Pancreas (tissue), 10 donors: ENCODE results near the gene FAHD1. TPM values are rescaled to one million over a fixed set of nuclear protein-coding genes. Genes with fewer than 3 reads are reported as not detected.
"Not testable (repeated sequence)": the region's sequence is repeated elsewhere in the genome, so short reads cannot be mapped to it uniquely, and the experiment has no call there.

Experiments used
- ATAC-seq, 4 donors: fragments of 200-7000 bp; cut with Tn5 transposase; one replicate each; pipeline versions ENCODE4 v1.8.0 to v1.9.1; 2020; ENCODE audit warnings: mild to moderate bottlenecking in 4 of 4, moderate library complexity in 4 of 4
- DNase-seq, 6 donors: peaks; one replicate each; pipeline ENCODE4 v3.0.0-alpha.2; 2020
- FAIRE-seq: peaks from 2 replicates; lab custom pipeline; 2012; peaks lifted over from hg19 to GRCh38; lab: Jason Lieb, UNC
- H3K27ac ChIP-seq, 4 donors: fragments of 200-600 bp; sonication (generic); 1 replicate in 3 of 4; 2 replicates in 1 of 4; pipeline versions ENCODE4 v1.5.0 to v1.8.0; 2020
- H3K27me3 ChIP-seq, 4 donors: fragments of 200-600 bp; one replicate each; pipeline ENCODE4 v1.8.0; 2021
- H3K36me3 ChIP-seq, 3 donors: fragments of 200-600 bp; sonication (generic) in 1 of 3; one replicate each; pipeline versions ENCODE4 v1.5.0 to v1.8.0; 2020 to 2021
- H3K4me1 ChIP-seq, 3 donors: fragments of 200-600 bp; one replicate each; pipeline ENCODE4 v1.8.0; 2021
- H3K4me3 ChIP-seq, 4 donors: fragments of 200-600 bp; sonication (generic) in 2 of 4; one replicate each; pipeline versions ENCODE4 v1.5.0 to v1.8.0; 2020 to 2021
- H3K9me3 ChIP-seq, 4 donors: fragments of 200-600 bp; one replicate each; pipeline ENCODE4 v1.8.0; 2021
- CTCF ChIP-seq, 4 donors: fragments of 200-600 bp; sonication (generic) in 3 of 4; IDR thresholded peaks; one replicate each; pipeline versions ENCODE4 v1.5.0 to v1.8.0; 2021; ENCODE audit warnings: antibody characterized with exemption in 4 of 4
- WGBS, 2 donors: extraction: QIAGEN DNeasy Blood & Tissue Kit; methylation state at CpG; one replicate each; pipeline ENCODE4 v1.1.7; 2013; 5-methylcytosine and 5-hydroxymethylcytosine counted together
- intact Hi-C, 3 donors: fragments of 100-400 bp; cut with DNase I; formaldehyde crosslinking; loops; one replicate each; pipeline versions ENCODE4 v1.11.1 to v1.14.2; 2022
- polyA plus RNA-seq, 2 donors: library from polyadenylated mRNA; stranded (reverse); fragments of 200-250 nt; gene quantifications; one replicate each; pipeline ENCODE4 v1.2.3, GENCODE V29; 2013
- total RNA-seq, 6 donors: library from RNA; stranded (reverse); fragmentation: NEBNext Ultra II Directional in 4 of 6; extraction: Animal tissue kit (Norgen Biotek cat#: 25700) in 4 of 6; gene quantifications; one replicate each; pipeline versions ENCODE4 v1.2.1 to v1.2.4, GENCODE V29; 2021 to 2023
- donor health status: healthy with polysubstance abuse.
- donor health status: DM: no; HTN: no; CAD: no; lungs with moderate emphysema.
- donor health status: DM: no; HTN: no; CAD: no.
- donor health status: control.
- donor health status: control.
- donor health status: Bipolar disorder and iron deficiency.
- donor health status: DM: yes; HTN: yes; CAD: no.
- donor health status: DM: no; HTN: no; CAD: no.
- donor health status: DM: no; HTN: no; CAD: no.
- donor health status: DM: yes; HTN: yes; CAD: no.

Gene FAHD1
- total and polyA plus RNA-seq, 8 donors = 5.1 to 14.4 (median 12.2) TPM

DNA sequence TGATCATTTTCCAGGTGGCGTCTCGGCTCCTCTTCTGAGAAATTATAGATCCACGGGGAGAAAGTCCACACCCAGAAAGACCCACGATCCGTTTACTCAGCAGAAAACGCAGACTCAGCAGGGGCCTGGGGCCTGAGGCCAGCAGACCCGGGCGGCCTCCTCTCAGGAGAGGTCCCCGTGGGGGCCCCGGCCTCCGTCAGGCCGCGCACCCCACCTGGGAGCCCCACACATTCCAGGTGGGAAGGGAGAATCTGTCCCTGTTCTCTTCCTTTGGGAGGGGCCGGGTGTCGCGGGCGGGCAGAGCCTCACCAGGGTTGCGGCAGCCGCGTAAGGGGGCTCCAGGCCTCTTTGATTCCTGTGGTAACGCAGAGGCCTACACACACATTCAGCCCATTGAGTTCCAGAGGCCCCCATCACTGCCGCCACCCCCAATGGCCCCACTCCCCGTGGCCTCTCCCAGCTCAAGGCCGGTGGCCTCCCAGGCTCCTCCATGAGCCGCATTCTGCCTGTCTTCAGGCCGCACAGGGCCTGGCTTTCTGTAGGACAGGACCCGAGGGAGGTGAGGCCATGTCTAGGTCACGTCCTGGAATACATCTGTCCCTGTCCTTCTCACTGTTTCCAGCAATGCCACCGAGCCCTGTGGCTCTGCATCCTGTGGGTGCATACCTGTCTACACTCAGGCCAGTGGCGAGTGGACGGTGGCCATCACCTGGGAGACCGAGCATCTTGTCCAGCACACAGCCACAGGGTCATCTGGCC lies 31.9 kb upstream of the FAHD1 start:
- H3K4me1 ChIP-seq = peaks cover 9 to 17% (median 16%) of the 10 kb centered on the region in 3 donors
- peak overlapping the region; percentile 53 to 78 (median 66) for H3K27ac ChIP-seq
- no peaks in the 10 kb centered on the region for H3K9me3 ChIP-seq
- intact Hi-C loops = no loop called here
- DNase-seq = peak in 1 of 6 donors; percentile 66
- H3K36me3 ChIP-seq = no peaks in the 10 kb centered on the region
- TF ChIP-seq CTCF (IDR thresholded peaks at IDR 0.05) = no peak
- no peak for FAIRE-seq
- H3K4me3 ChIP-seq = peak overlapping the region in 2 of 4 donors; percentile 26 to 45
- WGBS, 2 donors = 58 to 67% methylated on average over 29 to 32 of the region's 32 CpGs
- no peaks in the 10 kb centered on the region for H3K27me3 ChIP-seq
- ATAC-seq = no peak

DNA sequence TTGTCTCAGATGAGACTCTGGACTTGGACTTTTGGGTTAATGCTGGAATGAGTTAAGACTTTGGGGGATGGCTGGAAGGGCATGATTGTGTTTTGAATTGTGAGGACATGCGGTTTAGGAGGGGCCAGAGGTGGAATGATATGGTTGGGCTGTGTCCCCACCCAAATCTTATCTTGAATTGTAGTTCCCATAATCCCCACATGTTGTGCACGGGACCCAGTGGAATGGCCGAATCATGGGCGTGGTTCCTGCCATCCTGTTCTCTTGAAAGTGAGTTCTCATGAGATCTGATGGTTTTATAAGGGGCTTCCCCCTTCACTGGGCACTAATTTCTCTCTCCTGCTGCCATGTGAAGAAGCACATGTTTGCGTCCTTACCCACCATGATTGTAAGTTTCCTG lies 27.7 kb upstream of the FAHD1 start:
- H3K36me3 ChIP-seq, H3K9me3 ChIP-seq, FAIRE-seq, H3K4me3 ChIP-seq, ATAC-seq, H3K27ac ChIP-seq, intact Hi-C loops, H3K27me3 ChIP-seq, DNase-seq, H3K4me1 ChIP-seq: not testable (repeated sequence)
- WGBS, 2 donors = 73 to 85% methylated on average over 5 of the region's 5 CpGs

DNA sequence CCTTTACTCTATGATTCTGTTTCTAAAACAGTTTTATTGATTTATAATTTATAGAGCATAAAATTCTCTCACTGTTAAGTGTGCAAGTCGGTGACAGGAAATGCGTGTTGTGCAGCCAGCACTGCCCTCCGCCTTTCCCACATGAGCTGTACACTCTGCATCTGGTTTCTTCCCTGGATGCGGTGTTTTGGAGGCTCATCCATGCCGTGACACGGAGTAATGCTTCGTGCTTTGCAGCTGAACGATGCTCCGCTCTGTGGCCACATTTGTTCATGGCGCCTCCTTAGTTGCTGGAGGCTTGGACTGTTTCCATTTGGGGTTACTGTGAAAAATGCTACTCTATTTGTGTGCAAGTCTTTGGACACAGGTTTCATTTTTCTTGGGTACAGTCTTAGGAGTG lies 26.3 kb upstream of the FAHD1 start:
- no peaks in the 10 kb centered on the region for H3K36me3 ChIP-seq
- DNase-seq = no peak
- no peak for TF ChIP-seq CTCF (IDR thresholded peaks at IDR 0.05)
- H3K27ac ChIP-seq = no peak overlapping the region
- 81 to 83% methylated on average over 10 of the region's 10 CpGs for WGBS, 2 donors
- FAIRE-seq = no peak
- H3K9me3 ChIP-seq = no peaks in the 10 kb centered on the region
- ATAC-seq = no peak
- H3K4me3 ChIP-seq = no peak overlapping the region
- no peaks in the 10 kb centered on the region for H3K4me1 ChIP-seq
- intact Hi-C loops = no loop called here
- no peaks in the 10 kb centered on the region for H3K27me3 ChIP-seq

DNA sequence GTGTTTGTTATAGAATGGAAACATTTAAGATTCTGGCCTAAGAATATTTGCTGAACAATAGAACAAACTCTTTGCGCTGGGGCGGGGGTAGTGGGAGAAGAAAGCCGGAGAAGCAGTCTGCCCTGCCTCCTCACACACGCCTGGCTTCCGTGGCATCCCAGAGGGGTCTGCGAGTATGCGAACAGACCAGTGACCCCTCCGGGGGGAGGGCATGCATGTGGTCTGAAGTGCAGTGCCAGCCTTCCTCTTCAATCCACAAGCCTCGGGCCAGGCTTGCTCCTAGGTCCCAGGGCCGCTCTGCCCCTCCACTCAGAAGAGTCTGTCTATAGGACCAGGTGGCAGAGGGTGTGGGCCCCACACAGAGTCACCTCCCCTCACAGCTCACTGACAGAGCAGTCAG lies 19.4 kb upstream of the FAHD1 start:
- WGBS, 2 donors = 86 to 89% methylated on average over 10 of the region's 10 CpGs
- no peaks in the 10 kb centered on the region for H3K4me1 ChIP-seq
- H3K27ac ChIP-seq = no peak overlapping the region
- intact Hi-C loops = no loop called here
- FAIRE-seq (no peak), DNase-seq (peak in 1 of 6 donors; percentile 40), ATAC-seq (no peak)
- H3K36me3 ChIP-seq = peaks cover 0 to 22% (median 13%) of the 10 kb centered on the region in 3 donors
- no peaks in the 10 kb centered on the region for H3K27me3 ChIP-seq
- no peak for TF ChIP-seq CTCF (IDR thresholded peaks at IDR 0.05)
- no peak overlapping the region for H3K4me3 ChIP-seq
- H3K9me3 ChIP-seq = no peaks in the 10 kb centered on the region

DNA sequence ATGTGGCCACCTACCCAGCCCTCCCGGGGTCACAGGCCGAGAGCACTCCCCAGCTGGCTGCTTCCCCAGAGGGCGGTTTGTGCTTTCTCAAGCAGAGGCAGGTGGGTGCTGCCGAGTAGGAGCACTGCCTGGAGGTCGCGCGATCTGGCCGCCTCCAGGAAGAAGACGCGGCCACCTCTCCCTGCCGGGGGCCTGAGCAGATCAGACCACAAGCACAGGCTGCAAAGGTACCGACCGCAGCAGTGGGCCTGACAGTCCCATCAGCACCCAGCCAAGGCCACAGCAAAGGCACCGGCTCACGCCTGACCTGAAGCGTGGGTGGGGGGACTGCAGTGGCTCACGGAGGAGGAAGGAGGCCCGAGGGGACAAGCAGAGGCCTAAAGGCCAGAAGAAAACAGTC lies 18.3 kb upstream of the FAHD1 start:
- TF ChIP-seq CTCF (IDR thresholded peaks at IDR 0.05) = no peak
- Histone ChIP-seq H3K4me1 (no peaks in the 10 kb centered on the region), H3K27me3 (no peaks in the 10 kb centered on the region), H3K4me3 (no peak overlapping the region), H3K36me3 (peaks cover 0 to 22% (median 16%) of the 10 kb centered on the region in 3 donors), H3K9me3 (no peaks in the 10 kb centered on the region), H3K27ac (no peak overlapping the region)
- WGBS, 2 donors = 78 to 86% methylated on average over 18 of the region's 18 CpGs
- no peak for ATAC-seq
- no peak for FAIRE-seq
- intact Hi-C loops = no loop called here
- DNase-seq = peak in 1 of 6 donors; percentile 55
